GM12801 (cell line): ENCODE results near the gene ATP6V0D1.

Experiments used
- CTCF ChIP-seq: IDR thresholded peaks from one replicate; pipeline ENCODE4 v1.5.1; 2011; ENCODE audit warnings: control low read depth; ENCODE audit not compliant: insufficient read length; ENCODE audit errors: extremely low read depth

The ATP6V0D1 gene

GRCh38 chr16:67480833-67481560, at the start of gene ATP6V0D1:
Gene ATP6V0D1 (minus strand): TSS chr16:67481157. CDS start chr16:67481086, 71 bp downstream.
- TF ChIP-seq CTCF = no peak

GRCh38 chr16:67530013-67530939, 49.3 kb upstream of the ATP6V0D1 start:
- TF ChIP-seq CTCF = no peak

GRCh38 chr16:67529582-67530012, 48.6 kb upstream of the ATP6V0D1 start:
- no peak for TF ChIP-seq CTCF

GRCh38 chr16:67528870-67529581, 48.1 kb upstream of the ATP6V0D1 start:
- no peak for TF ChIP-seq CTCF

GRCh38 chr16:67528222-67528869, 47.4 kb upstream of the ATP6V0D1 start, which contains the start of gene RIPOR1:
Gene RIPOR1 (plus strand): TSS chr16:67528829. CDS start chr16:67538447, 9,618 bp downstream.
- no peak for TF ChIP-seq CTCF

- TF ChIP-seq CTCF = no peak
Measured at GRCh38 chr16:67526149-67526791, 45.3 kb upstream of the ATP6V0D1 start.
